Measurements from ENCODE around the gene TMX1.

TMX1 gene

GRCh38 chr14:51258280-51258679, 18.2 kb downstream of the TMX1 start:
- H3K9ac ChIP-seq (ENCODE audit: low read length) = no peak overlapping the region
- H3K27ac ChIP-seq (ENCODE audit: low read depth, low read length) = no peak overlapping the region
- H3K79me2 ChIP-seq (ENCODE audit: insufficient read depth, low read length) = no peaks in the 10 kb centered on the region
- H3K4me3 ChIP-seq (ENCODE audit: insufficient read depth, low read length, poor library complexity, severe bottlenecking) = no peak overlapping the region
- H3K27me3 ChIP-seq (ENCODE audit: low read length) = no peaks in the 10 kb centered on the region
- TF ChIP-seq CTCF (IDR thresholded peaks at IDR 0.05; ENCODE audit: insufficient read depth, low read length, poor library complexity, severe bottlenecking) (no peak), EZH2phosphoT487 (conservative IDR thresholded peaks at IDR 0.05; ENCODE audit: low read length) (no peak)
- no peak overlapping the region for H2AFZ ChIP-seq (ENCODE audit: low read depth, low read length, severe bottlenecking)
- no peaks in the 10 kb centered on the region for H3K9me2 ChIP-seq (replicated peaks; ENCODE audit: insufficient read depth, low read length)
- H3F3A ChIP-seq (ENCODE audit: insufficient read depth) = no peaks in the 10 kb centered on the region; the same call in none of the 2 replicates
- H3K9me3 ChIP-seq (ENCODE audit: insufficient read depth, low read length) = no peaks in the 10 kb centered on the region
- peaks cover 49% of the 10 kb centered on the region for H3K36me3 ChIP-seq (ENCODE audit: low read length)
- no peaks in the 10 kb centered on the region for H4K20me1 ChIP-seq (ENCODE audit: low read depth, low read length)
- H3K4me2 ChIP-seq (ENCODE audit: low read depth, low read length, poor library complexity, severe bottlenecking) = no peak overlapping the region

DNA sequence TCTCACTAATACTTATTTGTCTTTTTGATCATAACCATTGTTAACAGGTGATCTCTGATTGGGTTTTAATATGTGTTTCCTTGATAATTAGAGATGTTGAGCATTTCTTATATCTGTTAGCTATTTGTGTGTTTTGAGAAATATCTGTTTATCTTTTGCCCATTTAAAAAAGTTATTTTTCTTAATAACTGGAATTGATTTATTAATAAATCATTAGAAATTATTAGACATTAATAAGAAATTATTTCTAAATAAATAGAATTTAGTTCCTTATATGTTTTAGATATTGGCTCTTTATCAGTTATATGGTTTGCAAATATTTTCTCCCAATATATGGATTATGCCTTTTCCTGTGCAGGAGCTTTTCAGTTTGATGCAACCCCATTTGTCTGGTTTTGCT, 18.7 kb downstream of the TMX1 start:
- no peaks in the 10 kb centered on the region for H3K9me3 ChIP-seq (ENCODE audit: insufficient read depth, low read length)
- H3K9me2 ChIP-seq (replicated peaks; ENCODE audit: insufficient read depth, low read length) = no peaks in the 10 kb centered on the region
- no peak overlapping the region for H2AFZ ChIP-seq (ENCODE audit: low read depth, low read length, severe bottlenecking)
- no peak overlapping the region for H3K9ac ChIP-seq (ENCODE audit: low read length)
- H3F3A ChIP-seq (ENCODE audit: insufficient read depth) = no peaks in the 10 kb centered on the region; the same call in none of the 2 replicates
- no peak overlapping the region for H3K27ac ChIP-seq (ENCODE audit: low read depth, low read length)
- H3K36me3 ChIP-seq (ENCODE audit: low read length) = peaks cover 46% of the 10 kb centered on the region
- H3K4me3 ChIP-seq (ENCODE audit: insufficient read depth, low read length, poor library complexity, severe bottlenecking) = no peak overlapping the region
- H3K79me2 ChIP-seq (ENCODE audit: insufficient read depth, low read length) = no peaks in the 10 kb centered on the region
- no peaks in the 10 kb centered on the region for H3K27me3 ChIP-seq (ENCODE audit: low read length)
- TF ChIP-seq CTCF (IDR thresholded peaks at IDR 0.05; ENCODE audit: insufficient read depth, low read length, poor library complexity, severe bottlenecking) (no peak), EZH2phosphoT487 (conservative IDR thresholded peaks at IDR 0.05; ENCODE audit: low read length) (no peak)
- no peak overlapping the region for H3K4me2 ChIP-seq (ENCODE audit: low read depth, low read length, poor library complexity, severe bottlenecking)
- no peaks in the 10 kb centered on the region for H4K20me1 ChIP-seq (ENCODE audit: low read depth, low read length)

- no peak overlapping the region for H3K4me3 ChIP-seq (ENCODE audit: insufficient read depth, low read length, poor library complexity, severe bottlenecking)
- no peak overlapping the region for H2AFZ ChIP-seq (ENCODE audit: low read depth, low read length, severe bottlenecking)
- no peaks in the 10 kb centered on the region for H4K20me1 ChIP-seq (ENCODE audit: low read depth, low read length)
- H3K36me3 ChIP-seq (ENCODE audit: low read length) = peaks cover 31% of the 10 kb centered on the region
- no peak overlapping the region for H3K4me2 ChIP-seq (ENCODE audit: low read depth, low read length, poor library complexity, severe bottlenecking)
- TF ChIP-seq EZH2phosphoT487 (conservative IDR thresholded peaks at IDR 0.05; ENCODE audit: low read length) (no peak), CTCF (IDR thresholded peaks at IDR 0.05; ENCODE audit: insufficient read depth, low read length, poor library complexity, severe bottlenecking) (no peak)
- H3F3A ChIP-seq (ENCODE audit: insufficient read depth) = no peaks in the 10 kb centered on the region; the same call in 1 of the 2 replicates
- no peaks in the 10 kb centered on the region for H3K9me2 ChIP-seq (replicated peaks; ENCODE audit: insufficient read depth, low read length)
- no peaks in the 10 kb centered on the region for H3K27me3 ChIP-seq (ENCODE audit: low read length)
- H3K79me2 ChIP-seq (ENCODE audit: insufficient read depth, low read length) = no peaks in the 10 kb centered on the region
- H3K9ac ChIP-seq (ENCODE audit: low read length) = no peak overlapping the region
- H3K9me3 ChIP-seq (ENCODE audit: insufficient read depth, low read length) = no peaks in the 10 kb centered on the region
- H3K27ac ChIP-seq (ENCODE audit: low read depth, low read length) = no peak overlapping the region
Observed at GRCh38 chr14:51260225-51260624, 20.2 kb downstream of the TMX1 start.
